Skeletal muscle cell (primary cell): Measurements from ENCODE around the gene CCSER2.
A peak's percentile ranks its signal among the peaks of the same experiment; 100 is the strongest.
"Not testable (repeated sequence)": the region's sequence is repeated elsewhere in the genome, so short reads cannot be mapped to it uniquely, and the experiment has no call there.

Experiments used
- DNase-seq: peaks from one replicate; pipeline ENCODE4 v3.0.0-alpha.2; 2010; ENCODE audit warnings: low read depth
- H3K4me3 ChIP-seq: 2 replicates; pipeline ENCODE4 v1.5.1; 2011; ENCODE audit warnings: low read depth, mild to moderate bottlenecking, control low read depth, low read length, moderate library complexity

The CCSER2 gene, protein sequence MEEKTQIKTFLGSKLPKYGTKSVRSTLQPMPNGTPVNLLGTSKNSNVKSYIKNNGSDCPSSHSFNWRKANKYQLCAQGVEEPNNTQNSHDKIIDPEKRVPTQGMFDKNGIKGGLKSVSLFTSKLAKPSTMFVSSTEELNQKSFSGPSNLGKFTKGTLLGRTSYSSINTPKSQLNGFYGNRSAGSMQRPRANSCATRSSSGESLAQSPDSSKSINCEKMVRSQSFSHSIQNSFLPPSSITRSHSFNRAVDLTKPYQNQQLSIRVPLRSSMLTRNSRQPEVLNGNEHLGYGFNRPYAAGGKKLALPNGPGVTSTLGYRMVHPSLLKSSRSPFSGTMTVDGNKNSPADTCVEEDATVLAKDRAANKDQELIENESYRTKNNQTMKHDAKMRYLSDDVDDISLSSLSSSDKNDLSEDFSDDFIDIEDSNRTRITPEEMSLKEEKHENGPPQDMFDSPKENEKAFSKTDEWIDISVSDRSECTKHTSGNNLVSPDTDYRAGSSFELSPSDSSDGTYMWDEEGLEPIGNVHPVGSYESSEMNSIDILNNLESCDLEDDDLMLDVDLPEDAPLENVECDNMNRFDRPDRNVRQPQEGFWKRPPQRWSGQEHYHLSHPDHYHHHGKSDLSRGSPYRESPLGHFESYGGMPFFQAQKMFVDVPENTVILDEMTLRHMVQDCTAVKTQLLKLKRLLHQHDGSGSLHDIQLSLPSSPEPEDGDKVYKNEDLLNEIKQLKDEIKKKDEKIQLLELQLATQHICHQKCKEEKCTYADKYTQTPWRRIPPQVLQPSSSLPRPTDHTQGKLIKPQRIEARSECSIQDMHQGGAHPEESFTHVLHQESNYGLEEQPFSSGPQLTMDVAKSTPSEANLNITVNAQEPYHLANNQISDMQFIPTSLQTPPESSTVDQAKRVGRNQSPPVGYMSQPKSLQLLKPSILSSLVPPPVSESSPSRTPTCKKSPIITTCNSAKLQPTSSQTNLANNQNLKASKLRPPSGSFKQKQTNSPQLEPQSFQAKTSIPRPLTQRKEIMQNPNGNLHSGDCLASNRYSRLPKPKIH

GRCh38 chr10:84328418-84329195, at the start of gene CCSER2:
TSS of gene CCSER2 (plus strand) at chr10:84328589. CDS start at chr10:84371053, 42,464 bp downstream.
- peak within 1 kb of the TSS; percentile 63 for H3K4me3 ChIP-seq

DNA sequence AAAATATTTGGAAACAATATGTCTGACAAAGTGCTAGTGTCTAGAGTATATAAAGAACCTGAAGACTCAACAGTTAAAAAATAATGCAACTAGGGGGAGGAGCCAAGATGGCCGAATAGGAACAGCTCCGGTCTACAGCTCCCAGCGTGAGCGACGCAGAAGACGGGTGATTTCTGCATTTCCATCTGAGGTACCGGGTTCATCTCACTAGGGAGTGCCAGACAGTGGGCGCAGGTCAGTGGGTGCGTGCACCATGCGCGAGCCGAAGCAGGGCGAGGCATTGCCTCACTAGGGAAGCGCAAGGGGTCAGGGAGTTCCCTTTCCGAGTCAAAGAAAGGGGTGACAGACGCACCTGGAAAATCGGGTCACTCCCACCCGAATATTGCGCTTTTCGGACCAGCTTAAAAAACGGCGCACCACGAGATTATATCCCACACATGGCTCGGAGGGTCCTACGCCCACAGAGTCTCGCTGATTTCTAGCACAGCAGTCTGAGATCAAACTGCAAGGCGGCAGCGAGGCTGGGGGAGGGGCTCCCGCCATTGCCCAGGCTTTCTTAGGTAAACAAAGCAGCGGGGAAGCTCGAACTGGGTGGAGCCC, 48.4 kb upstream of the CCSER2 start:
- not testable (repeated sequence) for H3K4me3 ChIP-seq, DNase-seq

More at GRCh38 chr10:84328418-84329195, at the start of gene CCSER2:
- no peak for DNase-seq

GRCh38 chr10:84286695-84287094, 41.7 kb upstream of the CCSER2 start:
- DNase-seq = no peak
- H3K4me3 ChIP-seq = no peak overlapping the region

- no peak overlapping the region for H3K4me3 ChIP-seq
- no peak for DNase-seq
Measured at GRCh38 chr10:84288151-84288550, 40.2 kb upstream of the CCSER2 start.

DNA sequence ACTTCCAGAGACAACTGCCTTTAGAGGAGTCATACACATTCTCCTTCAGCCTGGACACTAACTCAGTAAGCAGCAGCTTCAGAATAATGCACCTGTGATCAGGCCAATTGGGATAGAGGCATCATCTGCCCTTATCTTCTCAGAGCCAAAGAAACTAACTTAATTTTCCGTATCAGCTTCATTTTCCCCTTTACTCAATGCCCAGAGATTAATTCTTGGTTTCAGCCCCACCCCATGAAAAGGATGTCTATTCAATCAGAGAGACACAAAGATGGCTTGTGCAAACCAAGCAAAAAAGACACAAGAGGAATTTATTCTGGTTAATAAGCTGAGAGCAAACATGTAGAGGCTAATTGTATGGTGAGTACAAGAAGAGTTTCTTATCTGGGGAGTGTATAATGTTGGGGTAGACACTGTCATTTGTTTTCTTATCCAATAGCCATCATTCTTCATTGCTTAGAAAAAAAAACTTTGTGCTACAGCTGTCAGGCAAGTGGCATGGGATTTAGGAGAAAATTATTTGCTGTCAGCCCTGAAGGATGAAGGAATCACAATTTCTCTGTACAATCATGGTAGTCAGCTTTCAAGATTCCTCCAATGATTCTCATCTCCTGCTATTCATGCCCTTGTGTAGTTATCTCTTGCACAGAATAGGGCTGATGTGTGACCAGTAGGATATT, 38.7 kb upstream of the CCSER2 start:
- no peak for DNase-seq
- no peak overlapping the region for H3K4me3 ChIP-seq

DNA sequence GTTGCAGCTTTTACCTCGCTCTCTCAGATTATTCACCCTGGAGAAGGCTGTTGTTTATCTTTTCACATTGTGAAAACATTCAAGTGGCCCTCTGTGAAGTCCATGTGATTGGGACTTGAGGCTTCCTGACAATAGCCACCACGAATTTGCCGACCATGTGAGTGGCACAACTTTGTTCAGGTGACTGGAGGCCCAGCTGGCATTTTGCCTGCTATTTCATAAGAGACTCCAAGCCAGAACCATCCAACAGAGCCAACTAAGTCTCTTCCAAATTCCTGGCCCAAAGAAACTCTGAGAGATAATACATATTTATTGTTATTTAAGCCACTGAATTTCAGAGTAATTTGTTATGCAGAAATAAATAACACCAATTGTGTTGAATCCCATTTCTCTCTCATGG, 38.2 kb upstream of the CCSER2 start:
- no peak overlapping the region for H3K4me3 ChIP-seq
- DNase-seq = no peak

- DNase-seq = peak; percentile 30
- H3K4me3 ChIP-seq = no peak overlapping the region
Measured at GRCh38 chr10:84291384-84291783, 37.0 kb upstream of the CCSER2 start.

- H3K4me3 ChIP-seq = no peak overlapping the region
- no peak for DNase-seq
Measured at GRCh38 chr10:84292502-84292901, 35.9 kb upstream of the CCSER2 start.

DNA sequence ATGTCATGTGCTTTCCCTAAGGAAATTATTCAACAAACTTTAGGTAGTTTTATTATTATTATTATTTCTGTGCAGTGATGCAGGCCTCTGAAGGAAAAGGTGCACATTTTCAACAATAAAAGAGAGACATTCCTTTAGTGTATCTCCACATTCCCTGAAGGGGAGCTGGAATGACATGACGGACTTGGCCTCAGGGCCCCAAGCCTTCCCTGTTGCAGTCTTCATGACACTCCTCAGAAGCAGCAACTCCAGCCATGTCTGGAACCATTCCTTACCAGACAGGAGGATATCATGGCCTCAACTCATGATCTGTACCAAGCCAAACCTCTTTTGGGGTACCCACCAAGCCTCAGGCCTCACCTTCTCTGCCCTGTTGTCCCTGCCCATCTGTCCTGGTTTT, 35.2 kb upstream of the CCSER2 start:
- no peak overlapping the region for H3K4me3 ChIP-seq
- no peak for DNase-seq

- no peak overlapping the region for H3K4me3 ChIP-seq
- no peak for DNase-seq
Measured at GRCh38 chr10:84293574-84294016, 34.8 kb upstream of the CCSER2 start.

DNA sequence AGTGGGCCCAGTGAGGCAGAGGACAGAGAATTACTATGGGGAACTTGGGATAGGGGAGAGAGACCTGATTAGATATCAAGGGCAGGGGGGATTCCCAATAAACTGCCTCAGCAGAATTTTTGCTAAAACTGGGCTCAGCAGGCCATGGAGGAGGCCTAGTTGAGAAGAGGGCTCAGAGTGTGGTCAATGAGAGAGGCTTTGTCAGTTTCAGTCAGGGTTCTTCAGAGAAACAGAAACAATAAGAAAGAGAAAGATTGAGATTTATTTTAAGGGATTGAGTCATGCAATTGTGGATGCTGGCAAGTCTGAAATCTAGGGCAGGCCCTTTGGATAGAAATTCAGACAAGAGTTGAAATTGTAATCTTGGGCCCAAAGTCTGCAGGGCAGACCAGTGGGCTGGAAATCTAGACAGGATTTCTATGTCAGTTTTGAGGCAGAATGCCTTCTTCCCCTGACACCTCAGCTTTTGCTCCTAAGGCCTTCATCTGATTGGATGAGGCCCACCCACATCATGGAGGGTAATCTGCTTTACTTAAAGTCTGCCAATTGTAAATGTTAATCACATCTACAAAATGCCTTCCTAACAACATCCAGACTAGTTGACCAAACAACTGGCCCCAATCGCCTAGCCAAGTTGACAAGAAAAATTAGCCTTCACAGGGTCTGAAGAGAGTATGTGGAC, 33.5 kb upstream of the CCSER2 start:
- DNase-seq = no peak
- H3K4me3 ChIP-seq = no peak overlapping the region

DNA sequence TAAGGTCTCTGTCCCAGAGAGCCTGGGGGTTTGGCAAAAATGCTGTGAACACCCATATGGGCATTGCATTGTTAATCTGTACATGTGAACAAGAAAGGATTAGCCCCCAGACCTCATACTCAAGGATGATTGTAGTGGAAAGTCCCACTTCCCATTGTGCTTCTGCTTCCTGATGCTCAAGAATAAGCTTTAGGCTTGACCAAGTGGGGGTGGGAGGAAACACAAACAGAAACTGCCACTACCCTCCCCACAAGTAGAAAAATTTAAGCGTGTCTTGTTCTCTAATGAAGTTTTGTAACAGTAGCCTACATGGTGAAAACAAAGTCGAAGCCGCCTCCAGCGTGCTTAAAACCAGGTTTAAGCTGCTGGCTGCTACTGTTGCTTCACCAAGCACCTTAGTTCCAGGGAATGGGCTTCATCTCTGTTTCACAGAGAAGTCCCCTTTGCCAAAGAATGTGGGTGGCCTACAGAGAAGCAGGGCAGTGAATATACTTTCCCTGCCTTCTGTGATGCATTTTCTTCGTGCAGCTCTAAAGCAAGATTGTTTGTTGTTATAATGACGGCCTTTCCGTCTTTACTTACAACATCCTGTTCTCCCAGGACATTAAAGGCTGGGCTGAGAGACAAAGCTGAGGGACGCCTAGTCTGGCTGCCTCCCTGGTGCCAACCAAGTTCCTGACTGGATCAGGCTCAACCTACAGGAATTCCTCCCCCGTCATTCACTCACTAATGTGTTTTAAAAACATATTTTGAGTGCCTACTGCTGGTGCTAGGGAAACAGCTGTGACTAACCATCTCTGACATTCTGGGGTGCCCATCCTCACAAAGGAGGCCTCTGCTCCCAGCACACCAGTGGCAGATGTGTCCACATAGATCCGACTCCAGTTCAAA, 32.1 kb upstream of the CCSER2 start:
- no peak overlapping the region for H3K4me3 ChIP-seq
- peak; percentile 71 for DNase-seq

GRCh38 chr10:84298057-84298456, 30.3 kb upstream of the CCSER2 start:
- H3K4me3 ChIP-seq = no peak overlapping the region
- no peak for DNase-seq

DNA sequence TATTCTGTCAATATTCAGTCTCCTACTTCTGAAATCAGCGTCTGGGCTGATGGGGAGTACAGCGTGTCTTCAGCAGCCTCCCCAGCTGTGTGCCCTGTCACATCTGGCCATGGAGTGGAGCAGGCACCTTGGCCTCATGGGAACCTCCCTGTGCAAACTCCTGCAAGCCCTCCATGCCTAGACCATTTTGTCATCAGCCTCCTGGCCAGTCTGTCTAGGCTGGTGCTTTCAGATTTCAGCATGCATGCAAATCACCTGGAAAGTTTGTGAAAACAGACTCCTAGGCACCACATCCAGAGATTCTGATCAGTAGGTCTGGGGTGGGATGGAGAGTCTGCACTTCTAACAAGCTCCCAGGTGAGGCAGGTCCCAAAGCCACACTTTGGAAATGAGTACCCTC, 26.2 kb upstream of the CCSER2 start:
- H3K4me3 ChIP-seq = no peak overlapping the region
- DNase-seq = no peak

GRCh38 chr10:84306751-84307384, 21.5 kb upstream of the CCSER2 start:
- DNase-seq = no peak
- H3K4me3 ChIP-seq = no peak overlapping the region

GRCh38 chr10:84308021-84308420, 20.4 kb upstream of the CCSER2 start:
- no peak overlapping the region for H3K4me3 ChIP-seq
- no peak for DNase-seq
